Panc1 (cell line): ENCODE results near the gene IQGAP1.

Experiments used
- POLR2AphosphoS5 ChIP-seq: IDR thresholded peaks from 2 replicates; pipeline ENCODE4 v1.6.1; 2012; ENCODE audit warnings: mild to moderate bottlenecking, low read depth, low read length, moderate library complexity
- SIN3A ChIP-seq: IDR thresholded peaks from 2 replicates; pipeline ENCODE4 v1.6.1; 2012; ENCODE audit warnings: low read depth, mild to moderate bottlenecking, low read length, moderate library complexity, borderline replicate concordance; ENCODE audit not compliant: insufficient read depth
- TF ChIP-seq, protein P1 (sequence below): fragments of 450-650 bp; IDR thresholded peaks from 2 replicates; pipeline ENCODE4 v1.5.1; 2017; ENCODE audit warnings: mild to moderate bottlenecking

GRCh38 chr15:90405055-90405607 is 17.1 kb downstream of the IQGAP1 start:
- TF ChIP-seq, protein P1, sequence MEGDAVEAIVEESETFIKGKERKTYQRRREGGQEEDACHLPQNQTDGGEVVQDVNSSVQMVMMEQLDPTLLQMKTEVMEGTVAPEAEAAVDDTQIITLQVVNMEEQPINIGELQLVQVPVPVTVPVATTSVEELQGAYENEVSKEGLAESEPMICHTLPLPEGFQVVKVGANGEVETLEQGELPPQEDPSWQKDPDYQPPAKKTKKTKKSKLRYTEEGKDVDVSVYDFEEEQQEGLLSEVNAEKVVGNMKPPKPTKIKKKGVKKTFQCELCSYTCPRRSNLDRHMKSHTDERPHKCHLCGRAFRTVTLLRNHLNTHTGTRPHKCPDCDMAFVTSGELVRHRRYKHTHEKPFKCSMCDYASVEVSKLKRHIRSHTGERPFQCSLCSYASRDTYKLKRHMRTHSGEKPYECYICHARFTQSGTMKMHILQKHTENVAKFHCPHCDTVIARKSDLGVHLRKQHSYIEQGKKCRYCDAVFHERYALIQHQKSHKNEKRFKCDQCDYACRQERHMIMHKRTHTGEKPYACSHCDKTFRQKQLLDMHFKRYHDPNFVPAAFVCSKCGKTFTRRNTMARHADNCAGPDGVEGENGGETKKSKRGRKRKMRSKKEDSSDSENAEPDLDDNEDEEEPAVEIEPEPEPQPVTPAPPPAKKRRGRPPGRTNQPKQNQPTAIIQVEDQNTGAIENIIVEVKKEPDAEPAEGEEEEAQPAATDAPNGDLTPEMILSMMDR: no peak
- TF ChIP-seq SIN3A (no peak), POLR2AphosphoS5 (no peak)
